Coronary artery (tissue), 2 donors: Measurements from ENCODE around the gene HIVEP2.

Experiments
- DNase-seq: peaks from one replicate; pipeline ENCODE4 v3.0.0-alpha.2; 2017; ENCODE audit warnings: low spot score
- H3K27ac ChIP-seq, 2 donors: fragments of 200-600 bp; sonication (generic); one replicate each; pipeline ENCODE4 v1.5.1; 2016 to 2019
- H3K4me3 ChIP-seq: fragments of 200-600 bp; sonication (generic); 2 replicates; pipeline ENCODE4 v1.5.1; 2016; ENCODE audit warnings: mild to moderate bottlenecking, moderate library complexity
- CTCF ChIP-seq: fragments of 200-600 bp; sonication (generic); IDR thresholded peaks from one replicate; pipeline ENCODE4 v1.5.1; 2019; ENCODE audit warnings: antibody characterized with exemption

Gene HIVEP2

GRCh38 chr6:142902636-142903053 is 42.3 kb downstream of the HIVEP2 start:
- TF ChIP-seq CTCF: no peak
- no peak for DNase-seq
- Histone ChIP-seq H3K27ac (no peak overlapping the region), H3K4me3 (peak overlapping the region; percentile 12)

GRCh38 chr6:142901611-142902010 is 43.4 kb downstream of the HIVEP2 start:
- no peak for DNase-seq
- H3K4me3 ChIP-seq: no peak overlapping the region
- no peak overlapping the region for H3K27ac ChIP-seq
- TF ChIP-seq CTCF: no peak

GRCh38 chr6:142900227-142900971 is 44.6 kb downstream of the HIVEP2 start:
- DNase-seq: no peak
- no peak for TF ChIP-seq CTCF
- Histone ChIP-seq H3K27ac (no peak overlapping the region), H3K4me3 (no peak overlapping the region)

- Histone ChIP-seq H3K4me3 (no peak overlapping the region), H3K27ac (no peak overlapping the region)
- TF ChIP-seq CTCF: no peak
- no peak for DNase-seq
Measured at GRCh38 chr6:142898927-142899895, 45.8 kb downstream of the HIVEP2 start.

- no peak for DNase-seq
- TF ChIP-seq CTCF: no peak
- H3K27ac ChIP-seq: no peak overlapping the region
- H3K4me3 ChIP-seq: no peak overlapping the region
Measured at GRCh38 chr6:142897659-142898058, 47.3 kb downstream of the HIVEP2 start.

- TF ChIP-seq CTCF: no peak
- DNase-seq: no peak
- Histone ChIP-seq H3K4me3 (no peak overlapping the region), H3K27ac (no peak overlapping the region)
Measured at GRCh38 chr6:142896732-142897131, 48.2 kb downstream of the HIVEP2 start.
